ENCODE results near the gene SBK3.

GRCh38 chr19:55559684-55560083 is 14.3 kb upstream of the SBK3 start:
- TF ChIP-seq CTCF (IDR thresholded peaks at IDR 0.05) (no peak), POLR2A (IDR thresholded peaks at IDR 0.05) (no peak), EP300 (IDR thresholded peaks at IDR 0.05) (no peak), POLR2AphosphoS5 (IDR thresholded peaks at IDR 0.05) (no peak)

Data from gastroesophageal sphincter (tissue), 3 donors.